Stimulated activated naive CD8-positive, alpha-beta T cell treated with anti-CD3 and anti-CD28 coated beads, Interleukin-15, amount 100 ng/mL, for 72 hours (primary cell): Measurements from ENCODE around the gene HK3.
"Not testable (repeated sequence)": the region's sequence is repeated elsewhere in the genome, so short reads cannot be mapped to it uniquely, and the experiment has no call there.

Experiments
- ATAC-seq: fragments of 150-1000 bp; cut with Tn5 transposase; 2 replicates; pipeline ENCODE4 v1.10.0; 2021; ENCODE audit warnings: mild to moderate bottlenecking, moderate library complexity
- DNase-seq, 2 donors: peaks; one replicate each; pipeline ENCODE4 v3.0.0; 2021 to 2022
- H3K27ac Mint-ChIP-seq, 2 donors: one replicate each; pipeline ENCODE4 v1.8.0; 2022; ENCODE audit warnings: mild to moderate bottlenecking in 2 of 2, mixed read lengths in 2 of 2, moderate library complexity in 2 of 2
- H3K27me3 Mint-ChIP-seq: one replicate; pipeline ENCODE4 v1.8.0; 2022; ENCODE audit warnings: mixed read lengths
- H3K4me1 Mint-ChIP-seq: one replicate; pipeline ENCODE4 v1.8.0; 2022; ENCODE audit warnings: mild to moderate bottlenecking, mixed read lengths
- H3K4me3 Mint-ChIP-seq, 2 donors: one replicate each; pipeline ENCODE4 v1.8.0; 2022; ENCODE audit warnings: mild to moderate bottlenecking in 2 of 2, mixed read lengths in 2 of 2, moderate library complexity in 1 of 2
- H3K9me3 Mint-ChIP-seq, 2 donors: one replicate each; pipeline ENCODE4 v1.8.0; 2022; ENCODE audit warnings: mixed read lengths in 2 of 2

HK3 gene

GRCh38 chr5:176881021-176881749 lies 18.0 kb downstream of the HK3 start:
- H3K4me3 Mint-ChIP-seq = no peak overlapping the region
- peaks cover 12% of the 10 kb centered on the region for H3K4me1 Mint-ChIP-seq
- H3K27ac Mint-ChIP-seq = no peak overlapping the region
- DNase-seq (no peak), ATAC-seq (no peak)
- H3K27me3 Mint-ChIP-seq = peaks cover 44% of the 10 kb centered on the region
- no peaks in the 10 kb centered on the region for H3K9me3 Mint-ChIP-seq

GRCh38 chr5:176880366-176881020 lies 18.7 kb downstream of the HK3 start:
- Mint-ChIP-seq H3K4me1 (peaks cover 19% of the 10 kb centered on the region), H3K27me3 (peaks cover 51% of the 10 kb centered on the region), H3K27ac (no peak overlapping the region), H3K9me3 (no peaks in the 10 kb centered on the region), H3K4me3 (no peak overlapping the region)
- ATAC-seq (no peak), DNase-seq (no peak)

- peaks cover 58% of the 10 kb centered on the region for H3K27me3 Mint-ChIP-seq
- no peak overlapping the region for H3K4me3 Mint-ChIP-seq
- H3K9me3 Mint-ChIP-seq = no peaks in the 10 kb centered on the region
- no peak overlapping the region for H3K27ac Mint-ChIP-seq
- H3K4me1 Mint-ChIP-seq = peaks cover 18% of the 10 kb centered on the region
- ATAC-seq (no peak), DNase-seq (no peak)
Measured at GRCh38 chr5:176879663-176880361, 19.3 kb downstream of the HK3 start.

- Mint-ChIP-seq H3K27me3 (peaks cover 65% of the 10 kb centered on the region), H3K27ac (no peak overlapping the region), H3K4me3 (no peak overlapping the region), H3K4me1 (peaks cover 15% of the 10 kb centered on the region), H3K9me3 (peaks cover 0 to under 1% of the 10 kb centered on the region in 2 donors)
- ATAC-seq (no peak), DNase-seq (no peak)
Measured at GRCh38 chr5:176878906-176879662, 20.1 kb downstream of the HK3 start.

- Mint-ChIP-seq H3K4me3 (no peak overlapping the region), H3K27me3 (peaks cover 70% of the 10 kb centered on the region), H3K9me3 (peaks cover 0 to 7% of the 10 kb centered on the region in 2 donors), H3K27ac (no peak overlapping the region), H3K4me1 (peaks cover 22% of the 10 kb centered on the region)
- no peak for ATAC-seq
- no peak for DNase-seq
Measured at GRCh38 chr5:176878463-176878862, 20.7 kb downstream of the HK3 start.

GRCh38 chr5:176877793-176878331 lies 21.3 kb downstream of the HK3 start:
- H3K27ac Mint-ChIP-seq = no peak overlapping the region
- no peak for DNase-seq
- peaks cover 0 to 13% of the 10 kb centered on the region in 2 donors for H3K9me3 Mint-ChIP-seq
- peaks cover 26% of the 10 kb centered on the region for H3K4me1 Mint-ChIP-seq
- no peak for ATAC-seq
- no peak overlapping the region for H3K4me3 Mint-ChIP-seq
- H3K27me3 Mint-ChIP-seq = peaks cover 70% of the 10 kb centered on the region

- Mint-ChIP-seq H3K4me3 (no peak overlapping the region), H3K27me3 (peaks cover 62% of the 10 kb centered on the region), H3K4me1 (peaks cover 26% of the 10 kb centered on the region), H3K9me3 (peaks cover 0 to 15% of the 10 kb centered on the region in 2 donors), H3K27ac (no peak overlapping the region)
- no peak for DNase-seq
- ATAC-seq = no peak
Measured at GRCh38 chr5:176876506-176877431, 22.4 kb downstream of the HK3 start.

- H3K9me3 Mint-ChIP-seq = peaks cover 0 to 15% of the 10 kb centered on the region in 2 donors
- peak; percentile 42 for ATAC-seq
- peaks cover 62% of the 10 kb centered on the region for H3K27me3 Mint-ChIP-seq
- no peak overlapping the region for H3K4me3 Mint-ChIP-seq
- peak overlapping the region in 1 of 2 donors; percentile 29 for H3K27ac Mint-ChIP-seq
- H3K4me1 Mint-ChIP-seq = peaks cover 26% of the 10 kb centered on the region
- DNase-seq = peak in 1 of 2 donors; percentile 17
Measured at GRCh38 chr5:176875783-176876505, 23.2 kb downstream of the HK3 start.

GRCh38 chr5:176875014-176875550 lies 24.1 kb downstream of the HK3 start:
- Mint-ChIP-seq H3K4me3 (no peak overlapping the region), H3K27ac (peak overlapping the region in 1 of 2 donors; percentile 84), H3K9me3 (peaks cover 0 to 21% of the 10 kb centered on the region in 2 donors), H3K27me3 (peaks cover 60% of the 10 kb centered on the region), H3K4me1 (peaks cover 31% of the 10 kb centered on the region)
- ATAC-seq = no peak
- DNase-seq = no peak

GRCh38 chr5:176874198-176874780 lies 24.9 kb downstream of the HK3 start:
- peak overlapping the region in 1 of 2 donors; percentile 78 for H3K27ac Mint-ChIP-seq
- H3K27me3 Mint-ChIP-seq = peaks cover 55% of the 10 kb centered on the region
- ATAC-seq (no peak), DNase-seq (no peak)
- H3K9me3 Mint-ChIP-seq = peaks cover 0 to 23% of the 10 kb centered on the region in 2 donors
- peaks cover 32% of the 10 kb centered on the region for H3K4me1 Mint-ChIP-seq
- no peak overlapping the region for H3K4me3 Mint-ChIP-seq

GRCh38 chr5:176873541-176874172 lies 25.5 kb downstream of the HK3 start:
- peak overlapping the region in 1 of 2 donors; percentile 78 for H3K27ac Mint-ChIP-seq
- H3K27me3 Mint-ChIP-seq = peaks cover 51% of the 10 kb centered on the region
- no peak overlapping the region for H3K4me3 Mint-ChIP-seq

GRCh38 chr5:176873011-176873410 lies 26.1 kb downstream of the HK3 start:
- peaks cover 0 to 23% of the 10 kb centered on the region in 2 donors for H3K9me3 Mint-ChIP-seq
- H3K4me1 Mint-ChIP-seq = peaks cover 37% of the 10 kb centered on the region

More at GRCh38 chr5:176873541-176874172, 25.5 kb downstream of the HK3 start:
- Mint-ChIP-seq H3K9me3 (peaks cover 0 to 23% of the 10 kb centered on the region in 2 donors), H3K4me1 (peaks cover 37% of the 10 kb centered on the region)
- DNase-seq (no peak), ATAC-seq (no peak)

GRCh38 chr5:176872586-176872985 lies 26.6 kb downstream of the HK3 start:
- not testable (repeated sequence) for H3K27ac Mint-ChIP-seq, ATAC-seq

More at GRCh38 chr5:176873011-176873410, 26.1 kb downstream of the HK3 start:
- peaks cover 44% of the 10 kb centered on the region for H3K27me3 Mint-ChIP-seq
- ATAC-seq, H3K4me3 Mint-ChIP-seq, H3K27ac Mint-ChIP-seq, DNase-seq: not testable (repeated sequence)

More at GRCh38 chr5:176872586-176872985, 26.6 kb downstream of the HK3 start:
- Mint-ChIP-seq H3K9me3 (peaks cover 0 to 23% of the 10 kb centered on the region in 2 donors), H3K4me1 (peaks cover 37% of the 10 kb centered on the region), H3K27me3 (peaks cover 42% of the 10 kb centered on the region)
- H3K4me3 Mint-ChIP-seq, DNase-seq: not testable (repeated sequence)
